Hematopoietic multipotent progenitor cell (in vitro differentiated cells): ENCODE results near the gene LRBA. TPM values are rescaled to one million over a fixed set of nuclear protein-coding genes. Genes with fewer than 3 reads are reported as not detected.
A peak's percentile ranks its signal among the peaks of the same experiment; 100 is the strongest.

Experiments
- DNase-seq, 3 donors: peaks; one replicate each; pipeline ENCODE4 v3.0.0-alpha.2; 2011 to 2015; ENCODE audit warnings: low read depth in 2 of 3, low spot score in 2 of 3
- total RNA-seq: library from RNA; depleted of rRNA; stranded (reverse); fragments of >200 nt; gene quantifications from one replicate; pipeline ENCODE4 v1.2.3, GENCODE V29; 2012

The LRBA gene
- total RNA-seq, 1 donor, result 219 TPM

- DNase-seq, result peak; percentile 75 to 89 (median 85)
These were observed 619 bp upstream of the LRBA start for GRCh38 chr4:151015459-151016347.

GRCh38 chr4:151013944-151014343 is 1.1 kb downstream of the LRBA start:
- DNase-seq, result no peak

- no peak for DNase-seq
These were observed 1.6 kb downstream of the LRBA start for GRCh38 chr4:151013491-151013890.

GRCh38 chr4:151012820-151013219 is 2.3 kb downstream of the LRBA start:
- DNase-seq, result peak in 1 of 3 donors; percentile 45

GRCh38 chr4:151012376-151012775 is 2.7 kb downstream of the LRBA start:
- DNase-seq, result no peak

- DNase-seq, result no peak
These were observed 10.9 kb downstream of the LRBA start for GRCh38 chr4:151004222-151004621.

- no peak for DNase-seq
These were observed 14.2 kb downstream of the LRBA start for GRCh38 chr4:151000747-151001429.

- peak in 2 of 3 donors; percentile 23 to 66 for DNase-seq
These were observed 16.0 kb downstream of the LRBA start for GRCh38 chr4:150999086-150999485.

GRCh38 chr4:150997141-150997540 is 17.9 kb downstream of the LRBA start:
- DNase-seq, result no peak

- DNase-seq, result no peak
These were observed 20.4 kb downstream of the LRBA start for GRCh38 chr4:150994721-150995120.

- peak in 1 of 3 donors; percentile 11 for DNase-seq
These were observed 21.5 kb downstream of the LRBA start for GRCh38 chr4:150993577-150993976.

GRCh38 chr4:150990993-150991392 is 24.1 kb downstream of the LRBA start:
- no peak for DNase-seq

- DNase-seq, result no peak
These were observed 24.8 kb downstream of the LRBA start for GRCh38 chr4:150990250-150990649.

GRCh38 chr4:150988238-150988637 is 26.8 kb downstream of the LRBA start:
- DNase-seq, result no peak

GRCh38 chr4:150987204-150987603 is 27.9 kb downstream of the LRBA start:
- no peak for DNase-seq

GRCh38 chr4:150986085-150986484 is 29.0 kb downstream of the LRBA start:
- DNase-seq, result no peak

GRCh38 chr4:150983851-150984250 is 31.2 kb downstream of the LRBA start:
- DNase-seq, result peak in 1 of 3 donors; percentile 64

- no peak for DNase-seq
These were observed 32.4 kb downstream of the LRBA start for GRCh38 chr4:150982557-150983233.

GRCh38 chr4:150978738-150979575 is 36.1 kb downstream of the LRBA start:
- DNase-seq, result no peak

GRCh38 chr4:150976478-150977118 is 38.5 kb downstream of the LRBA start:
- peak in 1 of 3 donors; percentile 26 for DNase-seq
